Measurements from ENCODE around the gene SLC6A7. TPM values are rescaled to one million over a fixed set of nuclear protein-coding genes. Genes with fewer than 3 reads are reported as not detected.

Gene SLC6A7
- polyA plus RNA-seq (ENCODE audit: insufficient read length in 4 of 4) = under 1 TPM in 3 of 4 donors, not detected in 1; 0.06 to 0.13 (median 0.08) TPM

GRCh38 chr5:150189728-150190502 is at the start of gene SLC6A7:
Gene SLC6A7 (plus strand): TSS chr5:150190062. CDS start chr5:150190328, 266 bp downstream.
- DNase-seq (ENCODE audit: low read depth in 4 of 4, low spot score in 2 of 4) = no peak

- DNase-seq (ENCODE audit: low read depth in 4 of 4, low spot score in 2 of 4) = no peak
Observed at GRCh38 chr5:150140830-150141229, 49.0 kb upstream of the SLC6A7 start.

GRCh38 chr5:150141544-150142184 is 48.2 kb upstream of the SLC6A7 start:
- no peak for DNase-seq (ENCODE audit: low read depth in 4 of 4, low spot score in 2 of 4)

GRCh38 chr5:150142185-150142958 is 47.5 kb upstream of the SLC6A7 start:
- DNase-seq (ENCODE audit: low read depth in 4 of 4, low spot score in 2 of 4) = no peak

- DNase-seq (ENCODE audit: low read depth in 4 of 4, low spot score in 2 of 4) = no peak
Observed at GRCh38 chr5:150142959-150143349, 46.9 kb upstream of the SLC6A7 start.

- DNase-seq (ENCODE audit: low read depth in 4 of 4, low spot score in 2 of 4) = no peak
Observed at GRCh38 chr5:150143350-150144245, 46.3 kb upstream of the SLC6A7 start.

GRCh38 chr5:150144246-150144801 is 45.5 kb upstream of the SLC6A7 start:
- DNase-seq (ENCODE audit: low read depth in 4 of 4, low spot score in 2 of 4) = peak in 1 of 4 donors; percentile 68

GRCh38 chr5:150144879-150145278 is 45.0 kb upstream of the SLC6A7 start:
- no peak for DNase-seq (ENCODE audit: low read depth in 4 of 4, low spot score in 2 of 4)

GRCh38 chr5:150146235-150146634 is 43.6 kb upstream of the SLC6A7 start:
- no peak for DNase-seq (ENCODE audit: low read depth in 4 of 4, low spot score in 2 of 4)

GRCh38 chr5:150146862-150147601 is 42.8 kb upstream of the SLC6A7 start:
- DNase-seq (ENCODE audit: low read depth in 4 of 4, low spot score in 2 of 4) = no peak

- DNase-seq (ENCODE audit: low read depth in 4 of 4, low spot score in 2 of 4) = no peak
Observed at GRCh38 chr5:150147670-150148069, 42.2 kb upstream of the SLC6A7 start.

- no peak for DNase-seq (ENCODE audit: low read depth in 4 of 4, low spot score in 2 of 4)
Observed at GRCh38 chr5:150148117-150148927, 41.5 kb upstream of the SLC6A7 start.

GRCh38 chr5:150149618-150150017 is 40.2 kb upstream of the SLC6A7 start:
- no peak for DNase-seq (ENCODE audit: low read depth in 4 of 4, low spot score in 2 of 4)

- DNase-seq (ENCODE audit: low read depth in 4 of 4, low spot score in 2 of 4) = no peak
Observed at GRCh38 chr5:150152636-150153462, 37.0 kb upstream of the SLC6A7 start.

- no peak for DNase-seq (ENCODE audit: low read depth in 4 of 4, low spot score in 2 of 4)
Observed at GRCh38 chr5:150153483-150153882, 36.4 kb upstream of the SLC6A7 start.

- DNase-seq (ENCODE audit: low read depth in 4 of 4, low spot score in 2 of 4) = no peak
Observed at GRCh38 chr5:150153957-150154617, 35.8 kb upstream of the SLC6A7 start.

- DNase-seq (ENCODE audit: low read depth in 4 of 4, low spot score in 2 of 4) = no peak
Observed at GRCh38 chr5:150154618-150155128, 35.2 kb upstream of the SLC6A7 start.

Data from left renal cortex interstitium (tissue), 4 donors.